PFSK-1 (cell line): Measurements from ENCODE around the gene HIRA.

Source experiments
- FOXP2 ChIP-seq: optimal IDR thresholded peaks from 2 replicates; pipeline ENCODE3; 2011; ENCODE audit warnings: borderline replicate concordance, control low read depth, inconsistent platforms; ENCODE audit not compliant: insufficient read depth; ENCODE audit errors: extremely low read length, extremely low read depth
- POLR2AphosphoS5 ChIP-seq: IDR thresholded peaks from 2 replicates; pipeline ENCODE4 v1.6.1; 2012; ENCODE audit warnings: low read depth, mild to moderate bottlenecking, control low read depth, low read length, moderate library complexity
- SIN3A ChIP-seq: IDR thresholded peaks from 2 replicates; pipeline ENCODE4 v1.6.1; 2012; ENCODE audit warnings: mild to moderate bottlenecking, low read length, moderate library complexity, borderline replicate concordance; ENCODE audit not compliant: insufficient read depth
- TAF1 ChIP-seq: IDR thresholded peaks from 2 replicates; pipeline ENCODE4 v1.6.1; 2012; ENCODE audit warnings: low read length, control low read depth, borderline replicate concordance; ENCODE audit not compliant: insufficient read depth
- TF ChIP-seq, protein P1 (sequence below), 2 experiments: IDR thresholded peaks; 2 replicates each; pipeline versions ENCODE4 v1.6.1 to v1.8.0; 2011 to 2012; ENCODE audit warnings: low read depth in 2 of 2, low read length in 2 of 2, control low read depth in 1 of 2, inconsistent platforms in 1 of 2, mild to moderate bottlenecking in 1 of 2, moderate library complexity in 1 of 2; ENCODE audit not compliant: insufficient read depth in 1 of 2

The HIRA gene

DNA sequence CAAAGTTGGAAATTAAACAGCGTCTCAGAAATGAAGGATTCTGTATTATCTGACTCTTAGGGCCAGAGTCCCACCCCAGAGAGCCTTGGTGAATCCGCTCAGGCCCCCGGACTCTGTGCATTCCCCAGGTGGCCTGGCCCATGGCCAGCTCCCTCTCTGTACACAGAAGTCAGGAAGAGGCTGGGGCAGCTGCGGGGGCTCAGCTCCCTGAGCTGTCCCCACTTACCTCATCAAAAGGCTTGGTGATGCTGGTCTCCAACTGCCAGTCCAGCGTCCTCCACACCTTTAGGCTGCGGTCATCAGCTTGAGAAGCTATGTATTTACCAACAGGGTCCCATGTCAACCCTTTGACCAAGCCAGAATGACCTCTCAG, 35.0 kb downstream of the HIRA start:
- TF ChIP-seq TAF1 (no peak), FOXP2 (no peak), SIN3A (no peak), POLR2AphosphoS5 (no peak)
- TF ChIP-seq, protein P1, sequence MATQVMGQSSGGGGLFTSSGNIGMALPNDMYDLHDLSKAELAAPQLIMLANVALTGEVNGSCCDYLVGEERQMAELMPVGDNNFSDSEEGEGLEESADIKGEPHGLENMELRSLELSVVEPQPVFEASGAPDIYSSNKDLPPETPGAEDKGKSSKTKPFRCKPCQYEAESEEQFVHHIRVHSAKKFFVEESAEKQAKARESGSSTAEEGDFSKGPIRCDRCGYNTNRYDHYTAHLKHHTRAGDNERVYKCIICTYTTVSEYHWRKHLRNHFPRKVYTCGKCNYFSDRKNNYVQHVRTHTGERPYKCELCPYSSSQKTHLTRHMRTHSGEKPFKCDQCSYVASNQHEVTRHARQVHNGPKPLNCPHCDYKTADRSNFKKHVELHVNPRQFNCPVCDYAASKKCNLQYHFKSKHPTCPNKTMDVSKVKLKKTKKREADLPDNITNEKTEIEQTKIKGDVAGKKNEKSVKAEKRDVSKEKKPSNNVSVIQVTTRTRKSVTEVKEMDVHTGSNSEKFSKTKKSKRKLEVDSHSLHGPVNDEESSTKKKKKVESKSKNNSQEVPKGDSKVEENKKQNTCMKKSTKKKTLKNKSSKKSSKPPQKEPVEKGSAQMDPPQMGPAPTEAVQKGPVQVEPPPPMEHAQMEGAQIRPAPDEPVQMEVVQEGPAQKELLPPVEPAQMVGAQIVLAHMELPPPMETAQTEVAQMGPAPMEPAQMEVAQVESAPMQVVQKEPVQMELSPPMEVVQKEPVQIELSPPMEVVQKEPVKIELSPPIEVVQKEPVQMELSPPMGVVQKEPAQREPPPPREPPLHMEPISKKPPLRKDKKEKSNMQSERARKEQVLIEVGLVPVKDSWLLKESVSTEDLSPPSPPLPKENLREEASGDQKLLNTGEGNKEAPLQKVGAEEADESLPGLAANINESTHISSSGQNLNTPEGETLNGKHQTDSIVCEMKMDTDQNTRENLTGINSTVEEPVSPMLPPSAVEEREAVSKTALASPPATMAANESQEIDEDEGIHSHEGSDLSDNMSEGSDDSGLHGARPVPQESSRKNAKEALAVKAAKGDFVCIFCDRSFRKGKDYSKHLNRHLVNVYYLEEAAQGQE (IDR thresholded peaks at IDR 0.05; ENCODE audit: insufficient read depth in 1 of 2, low read depth in 2 of 2, low read length in 2 of 2), result no peak

GRCh38 chr22:19395276-19395675, 36.3 kb downstream of the HIRA start:
- TF ChIP-seq POLR2AphosphoS5, result no peak
- no peak for TF ChIP-seq FOXP2
- no peak for TF ChIP-seq SIN3A
- TF ChIP-seq, protein P1 (IDR thresholded peaks at IDR 0.05; ENCODE audit: insufficient read depth in 1 of 2, low read depth in 2 of 2, low read length in 2 of 2), result no peak
- TF ChIP-seq TAF1, result no peak

- TF ChIP-seq POLR2AphosphoS5 (no peak), FOXP2 (no peak), TAF1 (no peak), SIN3A (no peak)
- TF ChIP-seq, protein P1 (IDR thresholded peaks at IDR 0.05; ENCODE audit: insufficient read depth in 1 of 2, low read depth in 2 of 2, low read length in 2 of 2), result no peak
Observed at GRCh38 chr22:19394274-19395050, 37.1 kb downstream of the HIRA start.

GRCh38 chr22:19393704-19394103, 37.8 kb downstream of the HIRA start:
- TF ChIP-seq FOXP2 (no peak), POLR2AphosphoS5 (no peak), SIN3A (no peak), TAF1 (no peak)
- TF ChIP-seq, protein P1 (IDR thresholded peaks at IDR 0.05; ENCODE audit: insufficient read depth in 1 of 2, low read depth in 2 of 2, low read length in 2 of 2), result no peak
